GDM1 (cell line): ENCODE results near the gene INTS6.
A peak's percentile ranks its signal among the peaks of the same experiment; 100 is the strongest.

Experiments
- DNase-seq: peaks from one replicate; lab custom pipeline; 2025; lab: John Stamatoyannopoulos, UW

INTS6 gene, protein sequence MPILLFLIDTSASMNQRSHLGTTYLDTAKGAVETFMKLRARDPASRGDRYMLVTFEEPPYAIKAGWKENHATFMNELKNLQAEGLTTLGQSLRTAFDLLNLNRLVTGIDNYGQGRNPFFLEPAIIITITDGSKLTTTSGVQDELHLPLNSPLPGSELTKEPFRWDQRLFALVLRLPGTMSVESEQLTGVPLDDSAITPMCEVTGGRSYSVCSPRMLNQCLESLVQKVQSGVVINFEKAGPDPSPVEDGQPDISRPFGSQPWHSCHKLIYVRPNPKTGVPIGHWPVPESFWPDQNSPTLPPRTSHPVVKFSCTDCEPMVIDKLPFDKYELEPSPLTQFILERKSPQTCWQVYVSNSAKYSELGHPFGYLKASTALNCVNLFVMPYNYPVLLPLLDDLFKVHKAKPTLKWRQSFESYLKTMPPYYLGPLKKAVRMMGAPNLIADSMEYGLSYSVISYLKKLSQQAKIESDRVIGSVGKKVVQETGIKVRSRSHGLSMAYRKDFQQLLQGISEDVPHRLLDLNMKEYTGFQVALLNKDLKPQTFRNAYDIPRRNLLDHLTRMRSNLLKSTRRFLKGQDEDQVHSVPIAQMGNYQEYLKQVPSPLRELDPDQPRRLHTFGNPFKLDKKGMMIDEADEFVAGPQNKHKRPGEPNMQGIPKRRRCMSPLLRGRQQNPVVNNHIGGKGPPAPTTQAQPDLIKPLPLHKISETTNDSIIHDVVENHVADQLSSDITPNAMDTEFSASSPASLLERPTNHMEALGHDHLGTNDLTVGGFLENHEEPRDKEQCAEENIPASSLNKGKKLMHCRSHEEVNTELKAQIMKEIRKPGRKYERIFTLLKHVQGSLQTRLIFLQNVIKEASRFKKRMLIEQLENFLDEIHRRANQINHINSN

DNA sequence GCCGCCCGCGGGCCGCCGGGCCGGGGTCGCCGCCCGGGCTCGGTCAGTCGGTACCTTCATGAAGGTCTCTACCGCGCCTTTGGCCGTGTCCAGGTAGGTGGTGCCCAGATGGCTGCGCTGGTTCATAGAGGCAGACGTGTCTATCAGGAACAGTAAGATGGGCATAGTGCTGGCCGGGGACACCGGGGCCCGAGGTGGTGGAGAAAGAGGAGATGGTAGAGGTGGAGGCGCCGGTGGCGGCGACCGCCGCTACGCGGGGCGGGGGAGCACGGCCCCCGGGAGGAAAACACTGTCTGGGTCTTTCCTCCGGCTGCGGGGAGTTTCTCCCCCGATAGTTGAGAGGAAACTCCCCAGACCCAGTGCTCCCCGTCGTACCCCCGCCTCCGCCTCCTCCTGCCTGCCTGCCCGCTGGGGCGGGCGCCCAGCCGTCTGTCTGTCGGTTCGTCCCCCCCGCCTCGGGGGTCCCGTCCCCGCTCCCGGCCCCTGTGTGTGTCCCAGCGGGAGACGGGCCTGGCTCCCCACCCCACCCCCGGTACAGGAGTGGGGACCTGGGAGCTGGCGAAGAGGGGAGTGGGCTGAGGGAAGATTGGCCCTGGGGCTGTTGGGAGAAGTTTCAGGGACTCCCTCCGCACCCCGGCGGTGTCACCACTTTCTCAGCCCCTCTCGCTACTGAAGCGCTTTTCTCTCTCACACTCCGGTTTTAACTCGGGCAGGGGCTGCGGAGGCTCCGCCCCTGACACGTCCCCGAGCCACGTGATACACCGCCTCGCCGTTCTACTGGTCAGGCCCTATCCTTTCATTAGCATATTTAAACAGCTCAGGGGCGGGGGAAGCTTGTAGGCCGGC is at the start of gene INTS6:
Gene INTS6, minus strand, starts transcription at position 676 of the 846 bp plus-strand sequence. Its CDS starts 511 bp downstream, at position 165.
- peak; percentile 100 for DNase-seq

DNA sequence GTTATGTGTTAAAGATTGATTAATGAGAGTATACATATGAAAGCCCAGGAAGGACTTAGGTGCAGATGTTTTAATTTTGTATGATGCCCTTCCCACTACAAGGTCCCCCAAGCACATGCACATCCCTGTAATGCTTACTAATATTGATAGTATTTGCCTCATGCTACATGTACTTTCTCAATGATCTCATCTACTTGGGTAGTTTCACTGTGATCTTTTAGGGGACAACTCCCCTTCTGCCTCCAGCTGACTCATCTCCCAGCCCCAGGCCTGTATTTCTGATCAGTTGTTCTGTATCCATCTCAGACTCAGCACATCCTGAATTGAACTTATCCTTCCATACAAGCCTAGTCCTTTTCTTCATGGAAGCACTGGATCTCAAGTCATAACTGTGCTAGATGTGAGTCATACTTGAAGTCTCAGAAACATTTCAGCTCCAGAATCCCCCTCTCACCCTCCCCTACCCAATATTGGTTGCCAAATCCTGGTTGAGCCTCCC is 49.4 kb upstream of the INTS6 start:
- no peak for DNase-seq

DNA sequence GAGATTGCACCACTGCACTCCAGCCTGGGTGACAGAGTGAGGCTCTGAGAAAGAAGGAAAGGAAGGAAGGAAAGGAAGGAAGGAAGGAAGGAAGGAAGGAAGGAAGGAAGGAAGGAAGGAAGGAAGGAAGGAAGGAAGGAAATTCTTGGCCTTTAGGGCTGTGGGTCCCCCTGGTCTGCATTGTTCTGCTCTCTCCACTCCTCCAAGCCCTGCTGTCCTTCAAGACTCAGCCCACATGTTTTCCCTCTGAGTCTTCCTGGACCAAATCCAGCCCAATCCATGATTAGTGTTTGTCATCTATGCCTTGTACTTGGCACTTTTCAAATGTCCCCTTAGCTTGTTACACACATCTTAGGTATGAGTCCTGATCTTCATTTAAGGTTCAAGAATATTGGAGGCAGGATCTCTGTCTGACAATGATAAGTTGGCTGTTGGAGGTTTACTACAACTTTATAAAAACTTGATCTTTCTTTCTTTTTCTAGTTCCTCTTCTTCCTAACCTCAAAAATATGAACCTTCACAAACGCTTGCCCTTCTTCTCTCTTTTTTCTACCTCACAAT is 48.8 kb upstream of the INTS6 start:
- no peak for DNase-seq

DNA sequence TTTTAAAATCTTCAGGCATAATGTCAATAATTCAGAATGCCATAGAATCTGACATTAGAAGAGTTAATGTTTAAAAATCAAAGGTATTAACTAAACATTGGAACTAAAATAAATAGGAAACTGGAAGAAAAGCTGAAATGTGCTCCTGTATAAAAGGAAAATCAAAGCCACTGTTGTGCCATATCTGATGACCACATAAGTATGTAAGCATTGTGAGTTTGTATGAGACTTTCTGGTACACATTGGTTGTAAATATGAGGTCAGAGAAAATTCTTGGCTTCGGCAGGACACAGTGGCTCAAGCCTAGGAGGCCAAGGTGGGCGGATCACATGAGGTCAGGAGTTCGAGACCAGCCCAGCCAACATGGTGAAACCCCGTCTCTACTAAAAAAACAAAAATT is 48.3 kb upstream of the INTS6 start:
- no peak for DNase-seq

DNA sequence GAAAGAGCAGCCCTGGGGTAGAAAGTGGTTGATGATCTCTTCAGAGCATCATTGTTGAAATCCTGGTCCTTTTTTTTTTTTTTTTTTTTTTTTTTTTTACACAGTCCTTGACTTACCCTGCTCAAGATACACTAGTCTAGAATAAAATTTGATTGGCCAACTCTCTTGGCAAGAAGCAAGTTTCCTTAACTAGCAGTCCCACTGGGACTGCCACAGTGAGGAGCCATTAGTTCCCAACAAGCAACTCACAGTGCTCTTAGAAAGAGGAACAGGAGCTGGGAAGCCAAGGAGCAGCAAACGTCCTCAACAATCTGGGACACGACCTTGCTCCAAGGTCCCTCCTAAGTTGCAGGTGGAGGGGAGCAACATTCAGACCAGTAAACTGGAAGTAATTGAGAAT is 47.9 kb upstream of the INTS6 start:
- DNase-seq: no peak

DNA sequence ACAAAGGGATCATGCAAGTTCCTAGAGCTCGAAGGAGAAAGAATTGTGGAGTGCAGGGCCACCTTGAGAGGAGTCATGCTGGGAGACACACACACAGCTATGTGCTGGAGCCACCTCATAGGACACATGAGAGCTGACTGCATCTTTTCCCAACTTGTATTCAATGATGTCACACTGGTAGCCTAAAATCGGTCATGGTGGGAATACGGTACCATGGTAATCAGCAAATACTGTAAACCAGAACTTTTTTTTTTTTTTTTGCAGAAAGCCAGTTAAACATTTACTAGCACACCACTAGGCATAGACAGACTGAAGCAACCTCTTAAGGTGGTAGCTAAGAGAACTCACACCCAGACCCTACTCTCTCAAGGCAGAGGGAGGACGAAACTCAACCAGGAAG is 47.0 kb upstream of the INTS6 start:
- no peak for DNase-seq

DNA sequence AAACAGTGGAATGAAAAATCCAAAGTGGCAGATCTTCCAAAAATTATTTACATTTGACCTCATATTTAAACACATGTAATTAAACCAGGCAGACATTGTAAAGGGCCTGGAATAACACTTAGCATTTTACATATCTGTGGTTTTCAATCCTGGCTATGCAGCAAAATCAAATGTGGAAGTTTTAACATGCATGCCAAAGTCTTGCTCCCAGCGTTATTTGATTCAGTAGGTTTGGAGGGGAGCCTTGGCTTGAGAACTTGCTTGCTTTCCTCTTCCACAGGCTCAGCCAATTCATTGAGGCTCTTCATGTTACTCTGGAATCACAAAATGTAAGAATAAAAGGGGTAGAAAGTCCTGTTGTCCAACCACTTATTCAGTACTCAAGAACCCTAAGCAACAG is 42.5 kb upstream of the INTS6 start:
- no peak for DNase-seq

DNA sequence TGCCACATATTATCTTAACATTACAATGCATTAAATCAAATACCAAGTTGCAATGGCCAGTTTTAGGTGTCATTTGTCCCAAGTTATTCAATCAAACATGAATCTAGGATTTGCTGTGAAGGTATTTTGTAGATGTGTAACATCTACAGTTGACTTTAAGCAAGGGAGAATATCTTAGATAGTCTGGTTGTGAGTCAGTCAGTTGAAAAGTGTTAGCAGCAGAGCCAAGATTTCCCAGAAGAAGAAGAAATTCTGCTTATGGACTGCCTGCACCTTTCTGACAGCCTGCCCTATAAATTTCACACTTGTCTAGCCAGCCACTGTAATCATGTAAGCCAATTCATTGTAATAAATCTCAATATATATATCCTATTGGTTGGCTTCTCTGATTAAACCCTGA is 41.3 kb upstream of the INTS6 start:
- no peak for DNase-seq

DNA sequence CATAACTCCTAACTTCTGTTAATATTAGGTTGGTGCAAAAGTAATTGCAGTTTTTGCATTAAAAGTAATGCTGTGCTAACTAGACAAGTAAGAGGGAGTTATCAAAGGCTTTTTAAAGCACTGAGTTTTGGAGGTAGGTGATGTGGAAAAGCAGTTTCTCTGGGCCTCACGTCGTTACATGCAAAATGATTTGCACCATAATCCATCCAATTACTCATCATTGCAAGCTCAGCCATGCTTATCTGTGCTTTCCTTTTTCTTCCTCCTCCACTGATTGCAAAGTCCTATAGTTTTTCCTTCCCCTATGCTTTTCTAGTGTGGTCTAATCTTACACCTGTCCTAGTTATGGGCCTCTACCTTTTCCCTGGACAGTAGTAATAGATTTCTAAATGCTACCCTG is 35.4 kb upstream of the INTS6 start:
- no peak for DNase-seq

DNA sequence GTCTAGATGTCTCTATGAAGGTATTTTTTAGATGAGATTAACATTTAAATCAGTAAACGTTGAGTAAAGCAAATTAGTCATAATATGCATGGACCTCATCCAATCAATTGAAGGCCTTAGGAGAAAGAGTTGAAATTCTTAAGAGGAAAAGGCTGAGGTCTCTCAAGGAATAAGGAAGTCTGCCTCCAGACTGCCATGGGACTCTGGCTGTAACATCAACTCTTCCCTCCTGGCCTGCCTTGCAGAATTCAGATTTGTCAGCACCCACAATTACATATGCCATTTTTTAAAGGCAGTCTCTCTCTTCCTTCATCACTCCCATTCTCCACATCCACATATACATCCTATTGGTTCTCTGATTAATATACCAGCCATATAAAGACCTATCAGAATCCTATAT is 28.8 kb upstream of the INTS6 start:
- no peak for DNase-seq

DNA sequence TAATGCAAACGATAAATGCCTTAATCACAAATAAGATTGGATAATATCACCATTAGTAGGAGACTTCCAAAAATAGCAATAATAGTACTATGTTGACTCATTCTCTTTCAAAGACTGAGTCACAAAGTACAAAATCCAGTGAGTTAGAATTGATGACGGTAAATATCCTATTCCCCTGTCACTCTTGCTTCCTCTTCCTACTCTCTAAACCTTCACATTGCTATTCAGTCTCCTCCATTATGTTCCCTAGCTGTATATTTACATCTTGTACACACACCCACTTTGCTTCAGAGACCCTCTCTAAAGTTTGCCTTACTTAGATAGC is 26.3 kb upstream of the INTS6 start:
- no peak for DNase-seq

DNA sequence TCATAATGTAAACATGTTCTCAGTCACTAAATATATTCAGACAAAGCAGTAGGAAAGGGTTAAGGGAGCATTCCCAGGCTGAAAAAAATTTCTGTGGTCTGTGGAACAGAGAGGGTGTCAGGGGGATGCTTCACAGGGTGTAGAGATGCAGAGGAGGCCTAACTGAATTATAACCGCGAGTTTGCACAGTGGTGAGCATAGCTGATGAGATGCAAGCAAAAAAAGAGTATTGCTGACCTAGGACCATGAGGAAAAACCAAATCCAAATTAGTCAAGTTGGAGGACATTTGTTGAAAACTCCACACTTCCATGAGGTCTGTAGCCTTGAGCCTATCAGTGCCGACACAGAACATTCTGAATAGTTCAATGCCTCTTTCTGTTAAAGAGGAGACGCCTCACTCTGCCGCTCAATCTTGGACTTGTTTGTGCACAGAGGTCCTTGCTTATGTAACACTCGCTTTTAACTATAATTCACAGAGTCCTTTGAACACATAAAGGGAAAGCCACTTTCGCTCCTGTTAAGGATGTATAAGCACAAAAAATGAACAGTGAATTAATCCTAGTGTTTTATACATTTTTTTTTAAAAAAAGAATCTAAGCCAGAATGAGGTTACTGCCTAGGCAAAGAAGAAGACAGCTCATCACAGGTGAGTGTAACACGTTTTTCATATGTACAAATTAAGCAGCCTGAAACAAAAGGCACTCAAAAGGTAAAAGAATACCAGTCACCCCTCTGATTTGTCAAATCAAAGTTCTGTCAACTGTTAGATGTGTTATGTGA is 25.8 kb upstream of the INTS6 start:
- DNase-seq: no peak

DNA sequence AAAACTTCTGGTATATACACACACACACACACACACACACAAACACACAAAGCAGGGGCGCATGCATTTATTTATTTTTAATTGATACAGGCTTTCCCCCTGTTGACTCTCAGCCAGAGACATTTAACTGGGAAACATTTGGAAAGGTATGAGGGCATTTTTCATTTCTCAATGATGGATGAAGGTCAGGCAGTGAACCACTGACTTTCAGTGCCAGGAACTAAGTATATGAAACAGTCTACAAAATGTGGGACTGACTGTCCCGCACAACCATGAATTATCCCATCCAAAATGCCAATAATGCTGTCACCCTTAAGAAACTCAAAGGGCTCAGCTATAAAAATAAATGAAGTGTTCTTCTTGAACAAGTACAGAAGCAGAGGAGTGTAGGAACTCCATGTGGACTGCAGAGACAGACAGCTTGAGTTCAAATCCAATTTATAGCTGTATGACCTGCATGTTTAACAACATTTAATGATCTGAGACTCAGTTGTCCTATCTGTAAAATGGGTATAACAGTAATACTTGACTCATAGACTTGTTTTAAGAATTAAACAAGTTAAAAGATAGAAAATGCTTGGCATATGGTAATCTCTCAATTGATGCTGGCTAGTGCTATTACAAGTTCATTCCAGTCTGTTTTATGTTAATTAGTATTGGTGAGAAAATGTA is 25.0 kb upstream of the INTS6 start:
- no peak for DNase-seq

DNA sequence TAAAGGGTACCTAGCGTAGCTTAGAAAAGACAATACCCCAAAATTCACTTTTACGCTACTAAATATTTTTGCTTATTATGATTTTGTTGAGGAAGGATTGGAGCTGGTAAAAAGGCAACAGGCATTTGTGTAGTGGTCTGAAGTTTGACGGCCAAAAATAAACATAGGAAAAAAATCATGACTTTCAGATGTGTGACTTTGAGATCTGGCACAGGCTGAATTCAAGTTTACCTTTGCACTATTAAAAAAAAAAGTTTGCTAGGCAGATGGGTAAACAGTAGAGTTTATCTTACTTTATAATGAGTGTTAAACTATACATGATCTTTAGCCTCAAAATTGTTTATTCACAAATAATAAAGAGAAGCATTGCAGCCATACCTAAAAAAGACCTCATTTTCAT is 24.3 kb upstream of the INTS6 start:
- no peak for DNase-seq

DNA sequence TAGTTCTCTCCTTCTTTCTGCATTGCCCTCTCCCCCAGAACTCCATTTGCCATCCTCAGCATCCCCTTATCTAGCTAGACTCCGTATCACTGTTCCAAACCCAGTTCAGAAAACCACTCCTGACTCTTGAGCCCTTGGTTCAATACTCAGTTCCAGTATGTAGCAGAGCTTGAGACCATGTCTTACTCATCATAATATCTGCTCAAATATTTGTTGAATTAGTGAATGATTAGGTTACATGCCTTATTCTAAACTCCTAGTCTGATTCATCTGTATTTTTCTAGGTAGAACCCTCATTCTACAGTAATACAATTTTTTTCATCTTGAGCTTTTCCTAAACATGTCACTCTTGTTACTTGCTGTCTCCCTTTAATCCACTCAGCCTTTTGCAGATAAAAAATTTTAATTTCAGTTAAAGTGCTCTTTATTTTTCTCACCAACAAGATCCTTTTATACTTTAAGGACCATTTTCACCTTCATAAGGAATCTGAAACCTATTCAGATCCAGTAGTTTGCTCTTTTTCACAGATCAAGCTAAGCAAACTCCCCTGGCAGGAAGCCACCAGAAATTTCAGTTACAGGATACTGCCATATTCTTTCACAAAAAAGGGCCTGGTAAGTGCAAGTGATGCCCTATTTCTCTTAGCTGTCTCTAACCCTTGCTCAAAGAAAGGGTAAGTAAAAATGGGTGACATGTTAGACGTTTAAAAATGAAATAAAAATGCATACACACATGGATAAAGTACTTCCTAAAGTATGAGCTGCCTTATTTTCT is 23.1 kb upstream of the INTS6 start:
- peak; percentile 19 for DNase-seq

DNA sequence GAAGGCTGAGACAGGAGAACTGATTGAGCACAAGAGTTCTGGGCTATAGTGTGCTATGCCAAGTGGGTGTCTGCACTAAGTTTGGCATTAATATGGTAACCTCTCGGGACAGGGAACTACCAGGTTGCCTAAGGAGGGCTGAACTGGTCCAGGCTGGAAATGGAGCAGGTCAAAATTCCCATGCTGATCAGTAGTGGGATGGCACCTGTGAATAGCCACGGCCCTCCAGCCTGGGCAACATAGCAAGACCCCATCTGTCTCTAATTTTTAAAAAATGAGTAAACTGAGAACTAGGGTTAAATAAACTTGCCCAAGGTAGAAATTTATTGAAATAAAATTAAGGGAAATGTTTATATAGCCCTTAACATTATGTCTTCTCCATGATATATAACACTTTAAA is 17.0 kb upstream of the INTS6 start:
- DNase-seq: no peak

DNA sequence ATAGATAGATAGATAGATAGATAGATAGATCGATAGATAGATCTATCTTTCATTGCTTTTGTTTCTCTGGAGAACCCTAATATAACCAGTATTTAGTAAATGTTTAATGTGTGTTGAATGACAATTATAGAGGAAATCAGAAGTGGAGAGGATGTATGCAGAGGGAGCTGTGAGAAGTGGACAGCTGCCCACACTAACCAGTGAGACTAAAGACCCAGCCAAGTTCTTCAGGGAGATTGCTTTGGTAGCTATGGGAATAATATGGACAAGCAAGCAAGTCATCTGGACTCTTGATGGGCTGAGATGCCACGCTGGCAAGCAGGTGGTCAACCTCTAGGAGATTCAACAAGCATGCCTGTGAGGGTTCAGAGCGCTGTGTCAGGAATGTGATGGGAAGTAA is 14.9 kb upstream of the INTS6 start:
- DNase-seq: no peak

DNA sequence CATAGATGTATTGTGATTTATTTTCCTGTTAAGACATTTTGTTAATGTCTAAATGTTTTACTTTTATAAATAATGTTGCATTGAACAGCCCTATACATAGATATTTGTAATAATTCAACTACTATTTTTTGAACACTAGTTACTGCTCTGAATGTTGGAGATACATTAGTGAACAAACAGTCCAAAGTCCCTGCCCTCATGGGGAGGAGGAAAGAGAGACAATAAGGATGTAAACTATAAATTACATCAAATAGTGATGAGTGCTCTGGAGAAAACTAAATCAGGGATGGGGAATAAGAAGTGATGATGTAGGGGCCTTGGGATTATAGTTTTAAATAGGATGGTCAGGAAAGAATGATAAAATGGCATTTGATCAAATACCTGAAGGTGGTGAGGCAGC is 12.3 kb upstream of the INTS6 start:
- no peak for DNase-seq

DNA sequence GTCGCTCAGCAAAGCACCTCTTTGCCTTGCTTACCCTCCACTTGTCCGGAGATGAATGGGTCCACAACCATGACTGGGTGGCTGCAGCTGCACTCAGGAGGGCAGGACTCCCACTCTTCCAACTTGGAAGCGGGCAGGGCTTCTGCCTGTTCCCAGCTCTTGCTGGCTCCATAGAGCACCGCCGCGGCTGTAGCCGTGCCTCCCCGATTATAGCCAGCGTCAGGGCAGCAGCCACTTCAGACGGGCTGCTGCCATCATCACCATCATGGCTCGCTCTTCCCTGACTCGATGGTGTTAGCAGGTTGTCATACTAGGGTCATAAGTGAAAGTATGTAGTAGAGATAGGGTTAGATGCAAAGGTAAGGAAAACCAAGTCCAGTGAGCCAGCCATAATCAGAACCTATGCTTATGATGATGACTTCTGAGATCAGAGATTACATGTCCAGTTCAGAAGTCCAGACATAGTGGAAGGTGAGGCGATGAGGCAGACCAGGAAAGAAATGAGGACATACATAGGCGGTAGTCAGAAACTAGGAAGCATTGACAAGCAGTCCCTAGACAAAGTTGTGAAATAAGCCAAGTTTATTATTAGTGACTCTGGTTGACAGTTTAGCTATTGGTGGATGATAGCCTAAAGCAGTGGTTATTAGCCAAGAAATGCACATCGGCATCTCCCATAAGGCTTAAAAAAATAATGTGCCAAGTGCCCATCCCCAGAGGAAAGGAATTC is 4.4 kb upstream of the INTS6 start:
- no peak for DNase-seq
